Activated CD8-positive, alpha-beta memory T cell treated with anti-CD3 and anti-CD28 coated beads, Interleukin-2, amount 50 U/mL, for 1 hour (primary cell): Measurements from ENCODE around the gene ETV4.
A peak's percentile ranks its signal among the peaks of the same experiment; 100 is the strongest.
"Not testable (repeated sequence)": the region's sequence is repeated elsewhere in the genome, so short reads cannot be mapped to it uniquely, and the experiment has no call there.

Experiments used
- DNase-seq: peaks from one replicate; pipeline ENCODE4 v3.0.0-alpha.2; 2020; ENCODE audit errors: extremely low read depth

Gene ETV4

DNA sequence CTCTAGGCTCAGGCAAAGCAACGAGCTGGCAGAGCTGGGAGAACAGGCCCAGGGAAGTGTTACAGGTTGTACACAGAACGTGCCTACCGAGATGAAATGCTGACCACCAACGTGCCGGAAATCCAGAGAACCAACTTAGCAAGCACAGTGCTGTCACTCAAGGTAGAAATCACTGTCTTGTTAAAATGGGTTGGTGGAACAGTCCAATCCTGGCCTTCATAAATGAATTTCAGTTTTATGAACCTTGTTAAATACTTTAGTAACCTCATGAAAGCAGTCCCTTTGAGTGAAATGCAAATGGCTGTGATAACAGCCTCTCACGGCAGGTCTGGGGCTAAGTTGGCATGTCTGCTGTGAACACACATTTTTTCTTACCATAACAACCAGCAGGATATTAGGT is 29.0 kb downstream of the ETV4 start:
- no peak for DNase-seq

DNA sequence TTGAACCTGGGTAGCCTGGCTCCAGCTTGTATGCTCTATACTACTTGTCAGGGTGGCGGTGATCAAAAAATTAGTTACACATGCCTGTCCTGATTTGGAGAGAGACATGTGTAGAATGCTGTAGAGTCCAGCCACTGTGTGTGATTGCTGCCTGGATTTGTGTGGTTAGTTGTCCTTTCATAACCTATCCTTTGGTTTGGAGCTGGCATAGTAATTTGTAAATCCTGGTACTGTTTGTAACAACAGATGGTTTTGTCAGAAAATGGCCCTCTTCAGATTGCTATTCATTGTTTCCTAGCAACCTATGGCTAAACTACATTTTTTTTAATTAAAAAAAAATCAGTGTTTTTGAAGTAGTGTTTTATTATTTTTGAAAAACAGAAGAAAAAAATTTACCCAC is 30.5 kb downstream of the ETV4 start:
- DNase-seq: no peak

DNA sequence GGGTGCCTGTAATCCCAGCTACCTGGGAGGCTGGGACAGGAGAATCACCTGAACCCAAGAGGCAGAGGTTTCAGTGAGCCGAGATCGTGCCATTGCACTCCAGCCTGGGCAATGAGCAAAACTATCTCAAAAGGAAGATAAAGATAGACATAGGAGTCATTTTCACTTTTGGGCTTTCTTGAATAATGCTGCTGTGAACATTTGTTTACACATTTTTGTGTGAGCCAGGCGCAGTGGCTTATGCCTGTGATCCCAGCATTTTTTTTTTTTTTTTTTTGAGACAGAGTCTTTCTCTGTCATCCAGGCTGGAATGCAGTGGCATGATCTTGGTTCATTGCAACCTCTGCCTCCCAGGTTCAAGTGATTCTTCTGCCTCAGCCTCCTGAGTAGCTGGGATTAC is 34.9 kb downstream of the ETV4 start:
- not testable (repeated sequence) for DNase-seq

DNA sequence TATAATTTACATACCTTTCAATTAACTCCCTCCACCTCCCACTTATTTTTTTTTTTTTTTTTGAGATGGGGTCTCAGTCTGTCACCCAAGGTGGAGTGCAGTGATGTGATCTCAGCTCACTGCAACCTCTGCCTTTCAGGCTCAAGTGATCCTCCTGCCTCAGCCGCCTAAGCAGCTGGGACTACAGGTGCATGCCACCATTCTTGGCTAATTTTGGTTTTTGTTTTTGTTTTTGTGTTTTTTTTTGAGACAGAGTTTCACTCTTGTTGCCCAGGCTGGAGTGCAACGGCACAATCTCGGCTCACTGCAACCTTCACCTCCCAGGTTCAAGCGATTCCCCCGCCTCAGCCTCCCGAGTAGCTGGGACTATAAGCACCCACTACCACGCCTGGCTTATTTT is 36.7 kb downstream of the ETV4 start:
- DNase-seq: not testable (repeated sequence)

DNA sequence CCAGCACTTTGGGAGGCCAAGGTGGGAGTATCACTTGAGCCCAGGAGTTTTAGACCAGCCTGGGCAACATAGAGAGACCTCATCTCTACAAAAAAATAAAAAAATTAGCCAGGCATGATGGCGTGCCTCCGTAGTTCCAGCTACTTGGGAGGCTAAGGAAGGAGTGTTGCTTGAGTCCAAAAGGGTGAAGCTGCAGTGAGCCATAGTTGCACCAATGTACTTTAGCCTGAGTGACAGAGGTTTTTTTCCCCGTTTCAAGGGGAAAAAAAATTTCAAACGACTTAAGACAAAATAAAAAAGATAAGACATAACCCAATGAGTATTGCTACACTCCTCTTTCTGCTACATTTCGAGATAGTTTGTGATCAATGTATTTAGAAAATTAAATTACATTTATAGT is 55.5 kb downstream of the ETV4 start:
- no peak for DNase-seq

DNA sequence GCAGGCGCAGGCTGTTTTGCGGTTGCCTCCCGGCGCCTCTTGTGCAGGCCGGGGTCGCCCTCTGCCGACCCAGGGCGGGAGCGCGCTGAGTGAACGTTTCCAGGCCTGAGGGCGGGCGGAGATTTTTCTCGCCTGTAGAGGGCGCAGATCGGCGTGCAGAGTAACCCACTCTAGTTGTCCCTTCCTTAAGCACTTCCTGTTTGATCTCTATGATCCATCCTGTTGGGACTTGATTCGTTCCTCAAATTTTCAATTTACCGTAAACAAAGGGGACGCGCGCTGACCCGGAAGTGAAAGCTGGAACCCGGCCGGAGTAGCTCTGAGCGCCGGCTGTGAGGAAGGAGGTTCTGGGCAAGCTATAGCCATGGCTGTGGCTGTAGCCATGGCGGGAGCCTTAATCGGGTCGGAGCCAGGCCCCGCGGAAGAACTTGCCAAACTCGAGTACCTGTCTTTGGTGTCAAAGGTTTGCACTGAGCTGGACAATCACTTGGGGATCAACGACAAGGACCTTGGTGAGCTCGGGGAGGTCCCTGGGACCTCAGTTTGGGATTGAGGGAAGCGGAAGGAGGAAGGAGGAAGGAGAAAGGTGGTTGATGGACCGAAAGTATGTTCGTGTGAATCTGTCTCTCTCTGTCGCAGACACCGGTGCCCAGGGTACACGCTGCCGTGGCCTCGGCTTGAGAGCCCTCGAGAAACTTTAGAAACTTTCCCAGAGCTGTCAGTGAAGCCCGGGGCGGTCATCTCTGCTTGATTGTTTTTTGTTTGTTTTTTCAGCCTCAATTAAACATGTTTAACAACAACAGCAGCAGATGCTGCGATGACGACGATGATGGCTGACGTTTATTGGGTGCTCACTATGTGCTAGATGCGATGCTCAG is 62.2 kb downstream of the ETV4 start, which contains the start of gene DHX8:
Gene DHX8, plus strand, starts transcription at position 302 of the 878 bp plus-strand sequence. Its CDS starts 63 bp downstream, at position 365.
- peak; percentile 96 for DNase-seq

DNA sequence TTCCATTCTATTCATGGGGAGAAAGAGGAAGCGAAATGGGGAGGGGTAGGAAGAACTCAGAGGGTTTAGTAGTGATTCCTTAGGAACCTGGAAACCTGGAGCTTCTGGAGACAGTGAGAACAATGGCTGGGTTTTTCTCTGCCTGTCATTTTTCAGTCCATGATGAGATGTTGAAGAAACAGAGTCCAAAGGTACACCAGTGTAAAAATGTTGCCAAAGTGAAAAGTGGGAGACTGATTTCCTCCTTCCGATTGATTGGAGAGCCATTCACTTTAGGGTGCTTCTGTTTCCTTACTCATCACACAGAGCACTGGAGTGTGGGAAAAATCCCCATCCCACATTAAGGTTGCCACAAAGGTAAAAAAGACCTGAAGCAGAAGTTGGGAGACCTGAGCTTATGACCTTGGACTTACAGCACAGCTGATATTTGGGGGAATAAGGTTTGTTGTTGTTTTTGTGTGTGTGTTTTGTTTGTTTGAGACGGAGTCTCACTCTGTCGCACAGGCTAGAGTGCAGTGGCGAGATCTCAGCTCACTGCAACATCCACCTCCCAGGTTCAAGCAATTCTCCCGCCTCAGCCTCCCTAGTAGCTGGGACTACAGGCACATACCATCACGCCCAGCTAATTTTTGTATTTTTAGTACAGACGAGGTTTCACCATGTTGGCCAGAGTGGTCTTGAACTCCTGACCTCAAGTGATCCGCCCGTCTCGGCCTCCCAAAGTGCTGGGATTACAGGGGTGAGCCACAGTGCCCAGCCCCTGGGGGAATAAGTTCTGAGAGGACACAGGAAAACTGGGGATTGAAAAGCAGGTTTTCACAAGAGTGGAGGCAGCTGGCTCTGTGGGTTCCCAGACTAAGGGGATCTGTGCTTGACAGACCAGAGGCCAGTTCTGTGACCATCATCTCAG is 63.8 kb downstream of the ETV4 start:
- no peak for DNase-seq

DNA sequence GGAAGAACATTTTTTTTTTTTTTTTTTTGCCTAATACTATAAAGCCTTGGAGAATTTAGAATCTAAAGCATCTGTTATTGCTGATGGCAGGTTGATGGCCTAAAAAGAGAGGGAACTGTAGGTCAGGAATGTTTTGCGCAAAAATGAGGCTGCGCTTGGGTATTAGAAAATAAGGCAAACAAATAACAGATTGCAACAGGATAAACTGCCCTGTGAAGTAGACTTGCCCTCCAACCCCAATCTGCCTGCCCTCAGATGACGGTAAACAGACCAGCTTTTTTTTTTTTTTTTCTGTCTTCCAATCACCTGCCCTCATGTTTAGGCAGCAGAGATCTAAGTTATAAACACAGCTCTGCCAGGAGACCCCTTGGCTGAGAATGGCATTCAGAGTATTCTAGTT is 66.2 kb downstream of the ETV4 start:
- DNase-seq: no peak
